HepG2 (cell line): ENCODE results near the gene FAT1. TPM values are rescaled to one million over a fixed set of nuclear protein-coding genes. Genes with fewer than 3 reads are reported as not detected.

Experiments used
- ATAC-seq: fragments of 200-7000 bp; cut with Tn5 transposase; 3 replicates; pipeline ENCODE4 v1.9.1; 2020; ENCODE audit warnings: mild to moderate bottlenecking, moderate library complexity
- BruUV-seq: library from RNA; stranded (reverse); fragments of 400-500 nt; replicated peaks from 2 replicates; lab custom pipeline; 2021; lab: Mats Ljungman, UMichigan
- CTCF ChIA-PET: fragments of 300-600 bp; formaldehyde crosslinking; extraction: SDS; loops from one replicate; lab custom pipeline; 2021; ENCODE audit warnings: low total read pairs, inconsistent platforms, low intra/inter-chr PET ratio; lab: Yijun Ruan, JAX
- POLR2A ChIA-PET: fragments of 350-600 bp; sonication (Branson Sonifier 250); formaldehyde crosslinking; loops from one replicate; lab custom pipeline; 2020; ENCODE audit warnings: antibody characterized with exemption, inconsistent platforms; lab: Yijun Ruan, JAX
- DNase-seq: peaks from one replicate; pipeline ENCODE4 v3.0.0-alpha.2; 2015; ENCODE audit warnings: low spot score
- FAIRE-seq: peaks from 3 replicates; lab custom pipeline; 2011; peaks lifted over from hg19 to GRCh38; lab: Jason Lieb, UNC
- H2AFZ ChIP-seq: one replicate; pipeline ENCODE4 v1.6.1; 2011; ENCODE audit warnings: low read length, inconsistent platforms
- H3K27ac ChIP-seq: fragments of 300-600 bp; 3 replicates; pipeline ENCODE4 v1.8.0; 2011; ENCODE audit warnings: mixed run types, mild to moderate bottlenecking, mixed read lengths, low read length, inconsistent platforms; ENCODE audit not compliant: insufficient read depth; ENCODE audit errors: extremely low read length
- H3K27me3 ChIP-seq, 2 experiments: fragments of 200-600 bp in 1 of 2; 2 replicates in 1 of 2; 3 replicates in 1 of 2; pipeline versions ENCODE4 v1.6.0 to v1.8.0; 2011; ENCODE audit warnings: low read length in 2 of 2, mild to moderate bottlenecking in 2 of 2, moderate library complexity in 2 of 2, inconsistent platforms in 1 of 2; ENCODE audit not compliant: insufficient read depth in 2 of 2, control insufficient read depth in 1 of 2
- H3K36me3 ChIP-seq, 2 experiments: fragments of 200-600 bp in 1 of 2; replicated peaks in 1 of 2; 2 replicates in 1 of 2; 3 replicates in 1 of 2; pipeline versions ENCODE4 v1.5.1 to v1.8.0; 2011; ENCODE audit warnings: low read length in 2 of 2, inconsistent platforms in 1 of 2; ENCODE audit not compliant: insufficient read depth in 2 of 2, control insufficient read depth in 1 of 2
- H3K4me1 ChIP-seq: 2 replicates; pipeline ENCODE4 v1.5.1; 2012; ENCODE audit warnings: low read length, inconsistent platforms; ENCODE audit not compliant: insufficient read depth
- H3K4me2 ChIP-seq: 2 replicates; pipeline ENCODE4 v1.6.0; 2011; ENCODE audit warnings: low read depth, low read length, inconsistent platforms
- H3K4me3 ChIP-seq, 3 experiments: fragments of 200-600 bp in 1 of 3; sonication (generic), shearing (Covaris generic) in 1 of 3; replicated peaks in 1 of 3; 2 replicates each; pipeline ENCODE4 v1.5.1; 2011 to 2016; ENCODE audit warnings: low read length in 3 of 3, inconsistent platforms in 2 of 3, low read depth in 2 of 3, mild to moderate bottlenecking in 2 of 3, control low read depth in 1 of 3, mixed read lengths in 1 of 3; ENCODE audit not compliant: insufficient read depth in 1 of 3
- H3K79me2 ChIP-seq: one replicate; pipeline ENCODE4 v1.6.1; 2011; ENCODE audit warnings: low read length, inconsistent platforms; ENCODE audit not compliant: insufficient read depth
- H3K9ac ChIP-seq: 2 replicates; pipeline ENCODE4 v1.6.0; 2011; ENCODE audit warnings: mild to moderate bottlenecking, low read depth, low read length, inconsistent platforms; ENCODE audit not compliant: insufficient read depth
- H3K9me3 ChIP-seq: 2 replicates; pipeline ENCODE4 v1.5.1; 2012; ENCODE audit warnings: mild to moderate bottlenecking, low read length
- H4K20me1 ChIP-seq: 2 replicates; pipeline ENCODE4 v1.6.0; 2011; ENCODE audit warnings: inconsistent platforms, mild to moderate bottlenecking, low read length, moderate library complexity; ENCODE audit not compliant: insufficient read depth
- ATF5 ChIP-seq: sonication (generic); formaldehyde crosslinking; IDR thresholded peaks from 2 replicates; pipeline ENCODE4 v1.4.0; 2020; ENCODE audit warnings: mild to moderate bottlenecking, low read depth, missing genetic modification reagents
- ELF1 ChIP-seq: sonication (generic); formaldehyde crosslinking; IDR thresholded peaks from 2 replicates; pipeline ENCODE4 v1.4.0; 2020; ENCODE audit warnings: missing genetic modification reagents
- GLMP ChIP-seq: sonication (generic); formaldehyde crosslinking; IDR thresholded peaks from 2 replicates; pipeline ENCODE4 v1.9.0; 2021; ENCODE audit warnings: missing genetic modification reagents, mild to moderate bottlenecking, borderline replicate concordance
- ISX ChIP-seq: sonication (generic); formaldehyde crosslinking; conservative IDR thresholded peaks from 2 replicates; pipeline ENCODE4 v1.5.0; 2020; ENCODE audit warnings: missing genetic modification reagents
- MXD1 ChIP-seq: sonication (generic); formaldehyde crosslinking; IDR thresholded peaks from 2 replicates; pipeline ENCODE4 v1.4.0; 2020; ENCODE audit warnings: mild to moderate bottlenecking, missing genetic modification reagents
- PCBP1 ChIP-seq: fragments of 200-400 bp; formaldehyde crosslinking; IDR thresholded peaks from 2 replicates; pipeline ENCODE4 v1.6.1; 2017; ENCODE audit warnings: mild to moderate bottlenecking, low read depth, low read length, borderline replicate concordance
- SIX1 ChIP-seq: sonication (generic); formaldehyde crosslinking; IDR thresholded peaks from 2 replicates; pipeline ENCODE4 v1.4.0; 2020; ENCODE audit warnings: missing genetic modification reagents, borderline replicate concordance
- THAP11 ChIP-seq: IDR thresholded peaks from 2 replicates; pipeline ENCODE4 v1.6.1; 2016; ENCODE audit warnings: missing biosample characterization, missing genetic modification reagents
- THYN1 ChIP-seq: sonication (generic); formaldehyde crosslinking; IDR thresholded peaks from 2 replicates; pipeline ENCODE4 v1.8.1; 2023; ENCODE audit warnings: low read depth, mild to moderate bottlenecking, moderate library complexity, missing genetic modification reagents, borderline replicate concordance
- TP53 ChIP-seq: sonication (generic); formaldehyde crosslinking; conservative IDR thresholded peaks from 2 replicates; pipeline ENCODE4 v1.4.0; 2020; ENCODE audit warnings: missing genetic modification reagents
- ZFP37 ChIP-seq: sonication (generic); formaldehyde crosslinking; IDR thresholded peaks from 2 replicates; pipeline ENCODE4 v1.4.0; 2020; ENCODE audit warnings: missing genetic modification reagents, borderline replicate concordance
- ZNF143 ChIP-seq: sonication (generic); formaldehyde crosslinking; IDR thresholded peaks from 2 replicates; pipeline ENCODE4 v1.4.0; 2020; ENCODE audit warnings: missing genetic modification reagents
- ZNF30 ChIP-seq: sonication (generic); formaldehyde crosslinking; IDR thresholded peaks from 2 replicates; pipeline ENCODE4 v1.5.0; 2020; ENCODE audit warnings: mild to moderate bottlenecking, missing genetic modification reagents
- ZNF577 ChIP-seq: sonication (generic); formaldehyde crosslinking; IDR thresholded peaks from 2 replicates; pipeline ENCODE4 v1.4.0; 2020; ENCODE audit warnings: mild to moderate bottlenecking, low read depth, missing genetic modification reagents, borderline replicate concordance
- WGBS: methylation state at CpG from one replicate; pipeline ENCODE4 v1.1.6; 2017; ENCODE audit warnings: low lambda C conversion rate; 5-methylcytosine and 5-hydroxymethylcytosine counted together
- in situ Hi-C: cut with HindIII; loops from 2 replicates; pipeline ENCODE4 v1.10.0; 2017; ENCODE audit warnings: low pct_unique_long_range_greater_than_20kb; ENCODE audit not compliant: extremely low pct_ligation_motif_present
- intact Hi-C: fragments of 100-400 bp; cut with micrococcal nuclease; formaldehyde crosslinking; loops from one replicate; pipeline ENCODE4 v1.10.0; 2022; ENCODE audit not compliant: unreplicated experiment
- polyA plus RNA-seq, 8 experiments: library from polyadenylated mRNA; depleted of rRNA in 3 of 8; stranded (reverse) in 7 of 8; unstranded in 1 of 8; fragments of >200 nt; fragmentation: Illumina TruSeq in 4 of 8; extraction: Trizol in 4 of 8; gene quantifications; 2 replicates each; pipeline versions ENCODE4 v1.2.1 to v1.2.3, GENCODE V29; 2011 to 2016; ENCODE audit warnings: low read depth in 4 of 8, missing spikeins in 1 of 8, mixed read lengths in 1 of 8; ENCODE audit not compliant: insufficient read depth in 1 of 8
- total RNA-seq, 5 experiments: library from RNA; depleted of rRNA; stranded (reverse); fragments of >200 nt; fragmentation: Illumina TruSeq; extraction: Trizol; gene quantifications; 2 replicates each; pipeline ENCODE4 v1.2.3, GENCODE V29; 2016; ENCODE audit warnings: low read depth in 1 of 5
- TF ChIP-seq, protein P1 (sequence below): IDR thresholded peaks from 2 replicates; pipeline ENCODE4 v1.6.1; 2016; ENCODE audit warnings: control low read depth

Gene FAT1
- total and polyA plus RNA-seq, 2 of the 13 experiments (the other 11 are each of a cell fraction or from before 2014, with no cell fraction given), result 185 to 216 TPM

DNA sequence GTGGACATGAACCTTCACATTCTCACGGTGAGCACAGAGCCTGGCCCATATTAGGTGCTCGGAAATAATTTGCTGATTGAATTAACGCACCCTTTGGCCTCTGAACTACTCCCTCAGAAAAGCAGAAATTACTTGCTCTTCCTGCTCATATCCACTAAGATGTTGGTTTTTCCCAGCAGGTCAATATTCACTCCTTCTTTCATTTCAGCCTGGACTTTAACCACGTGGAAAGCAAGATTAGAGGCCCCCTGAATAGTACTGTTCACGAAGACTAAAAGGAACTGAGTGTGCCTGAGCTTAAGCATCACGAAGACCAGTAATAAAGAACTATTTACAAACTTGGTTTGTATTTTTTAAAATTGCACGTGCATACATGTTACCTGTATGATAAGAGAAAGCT lies 178.2 kb downstream of the FAT1 start:
- intact Hi-C loops, result no loop called here
- FAIRE-seq, result no peak
- CTCF ChIA-PET, result no interaction called here
- H2AFZ ChIP-seq, result no peak overlapping the region
- no peak overlapping the region for H3K4me2 ChIP-seq
- in situ Hi-C loops, result no loop called here
- H3K79me2 ChIP-seq, result no peaks in the 10 kb centered on the region
- no peak overlapping the region for H3K27ac ChIP-seq
- no peaks in the 10 kb centered on the region for H4K20me1 ChIP-seq
- no peaks in the 10 kb centered on the region for H3K4me1 ChIP-seq
- H3K9me3 ChIP-seq, result peaks cover 13% of the 10 kb centered on the region; the same call in 1 of the 2 replicates
- H3K27me3 ChIP-seq, result peaks cover 1 to 24% of the 10 kb centered on the region in 2 experiments; a peak in 3 of 5 replicates
- H3K9ac ChIP-seq, result no peak overlapping the region
- H3K36me3 ChIP-seq, result no peaks in the 10 kb centered on the region
- H3K4me3 ChIP-seq, result no peak overlapping the region
- POLR2A ChIA-PET, result no interaction called here
- no peak for DNase-seq
- BruUV-seq, result no TSS peak
- no peak for ATAC-seq
- WGBS, result 15% methylated on average over 7 of the region's 7 CpGs
- TF ChIP-seq PCBP1, result no peak
- no peak for TF ChIP-seq SIX1 (CRISPR knock-in tag)
- TF ChIP-seq ZNF30 (CRISPR knock-in tag), result no peak
- TF ChIP-seq ISX (CRISPR knock-in tag), result no peak
- TF ChIP-seq THYN1 (CRISPR knock-in tag), result no peak
- no peak for TF ChIP-seq ZFP37 (CRISPR knock-in tag)
- TF ChIP-seq, protein P1, sequence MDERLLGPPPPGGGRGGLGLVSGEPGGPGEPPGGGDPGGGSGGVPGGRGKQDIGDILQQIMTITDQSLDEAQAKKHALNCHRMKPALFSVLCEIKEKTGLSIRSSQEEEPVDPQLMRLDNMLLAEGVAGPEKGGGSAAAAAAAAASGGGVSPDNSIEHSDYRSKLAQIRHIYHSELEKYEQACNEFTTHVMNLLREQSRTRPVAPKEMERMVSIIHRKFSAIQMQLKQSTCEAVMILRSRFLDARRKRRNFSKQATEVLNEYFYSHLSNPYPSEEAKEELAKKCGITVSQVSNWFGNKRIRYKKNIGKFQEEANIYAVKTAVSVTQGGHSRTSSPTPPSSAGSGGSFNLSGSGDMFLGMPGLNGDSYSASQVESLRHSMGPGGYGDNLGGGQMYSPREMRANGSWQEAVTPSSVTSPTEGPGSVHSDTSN (CRISPR knock-in tag), result no peak
- no peak for TF ChIP-seq THAP11 (CRISPR knock-in tag)
- TF ChIP-seq TP53, result no peak
- TF ChIP-seq ELF1 (CRISPR knock-in tag), result no peak
- no peak for TF ChIP-seq ZNF577 (CRISPR knock-in tag)
- no peak for TF ChIP-seq MXD1
- TF ChIP-seq GLMP (CRISPR knock-in tag), result no peak
- no peak for TF ChIP-seq ATF5 (CRISPR knock-in tag)
- TF ChIP-seq ZNF143, result no peak
